Renal cortex interstitium (tissue), 15 donors: ENCODE data around the gene ASZ1. TPM values are rescaled to one million over a fixed set of nuclear protein-coding genes. Genes with fewer than 3 reads are reported as not detected.
"Not testable (repeated sequence)": the region's sequence is repeated elsewhere in the genome, so short reads cannot be mapped to it uniquely, and the experiment has no call there.

Experiments used
- DNase-seq, 11 donors: peaks; one replicate each; pipeline ENCODE4 v3.0.0-alpha.2; 2013; ENCODE audit warnings: low read depth in 9 of 11, low spot score in 4 of 11; ENCODE audit errors: extremely low read depth in 1 of 11
- long read RNA-seq, 16 experiments: transcript quantifications; one replicate each; lab custom pipeline, GENCODE V29; 2026
- polyA plus RNA-seq, 3 donors: library from polyadenylated mRNA; unstranded; fragments of 120-200 nt; gene quantifications; one replicate each; pipeline ENCODE4 v1.2.1, GENCODE V29; 2013; ENCODE audit not compliant: insufficient read length in 3 of 3

ASZ1 gene, protein sequence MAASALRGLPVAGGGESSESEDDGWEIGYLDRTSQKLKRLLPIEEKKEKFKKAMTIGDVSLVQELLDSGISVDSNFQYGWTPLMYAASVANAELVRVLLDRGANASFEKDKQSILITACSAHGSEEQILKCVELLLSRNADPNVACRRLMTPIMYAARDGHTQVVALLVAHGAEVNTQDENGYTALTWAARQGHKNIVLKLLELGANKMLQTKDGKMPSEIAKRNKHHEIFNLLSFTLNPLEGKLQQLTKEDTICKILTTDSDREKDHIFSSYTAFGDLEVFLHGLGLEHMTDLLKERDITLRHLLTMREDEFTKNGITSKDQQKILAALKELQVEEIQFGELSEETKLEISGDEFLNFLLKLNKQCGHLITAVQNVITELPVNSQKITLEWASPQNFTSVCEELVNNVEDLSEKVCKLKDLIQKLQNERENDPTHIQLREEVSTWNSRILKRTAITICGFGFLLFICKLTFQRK
- under 1 TPM in 1 of 3 donors, not detected in 2; 0.06 TPM for polyA plus RNA-seq
- long read RNA-seq, donor 1, result 0 reads
- long read RNA-seq, donor 2, result 0 reads
- long read RNA-seq, donor 3, result 0 reads
- long read RNA-seq, donor 4, result 0 reads
- long read RNA-seq, donor 5, result 0 reads
- long read RNA-seq, donor 6, result 0 reads
- long read RNA-seq, donor 7, result 0 reads
- long read RNA-seq, donor 8, result 0 reads
- long read RNA-seq, donor 9, result 0 reads
- long read RNA-seq, donor 10, result 0 reads
- long read RNA-seq, donor 11, result 0 reads
- long read RNA-seq, donor 12, result 0 reads
- long read RNA-seq, donor 13, result 0 reads
- long read RNA-seq, donor 14, result 0 reads
- long read RNA-seq, donor 15, result 0 reads
- long read RNA-seq, donor 16, result 0 reads

DNA sequence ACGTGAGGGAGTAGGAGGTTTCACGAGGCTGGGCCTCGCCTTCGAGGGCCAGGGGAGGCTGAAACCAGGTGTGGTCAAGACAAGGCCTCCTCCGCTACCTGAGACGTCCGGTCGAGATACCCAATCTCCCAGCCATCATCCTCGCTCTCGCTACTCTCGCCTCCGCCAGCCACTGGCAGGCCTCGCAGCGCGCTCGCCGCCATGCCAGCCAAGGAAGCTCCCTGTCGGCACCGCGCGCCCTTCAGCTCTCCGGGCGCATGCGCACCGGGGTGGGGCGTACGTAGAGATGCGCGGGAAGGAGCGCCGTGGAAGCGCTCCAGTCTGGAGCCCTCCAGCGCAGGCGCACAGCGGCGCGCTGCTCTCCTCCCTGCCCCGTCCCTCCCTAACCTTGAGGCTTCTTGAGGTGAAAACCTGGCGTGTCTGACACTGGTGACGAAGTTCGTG, at the start of gene ASZ1:
Gene ASZ1 (minus strand): TSS at position 236 of the 444 bp plus-strand sequence. CDS start 33 bp downstream, at position 203.
- no peak for DNase-seq

DNA sequence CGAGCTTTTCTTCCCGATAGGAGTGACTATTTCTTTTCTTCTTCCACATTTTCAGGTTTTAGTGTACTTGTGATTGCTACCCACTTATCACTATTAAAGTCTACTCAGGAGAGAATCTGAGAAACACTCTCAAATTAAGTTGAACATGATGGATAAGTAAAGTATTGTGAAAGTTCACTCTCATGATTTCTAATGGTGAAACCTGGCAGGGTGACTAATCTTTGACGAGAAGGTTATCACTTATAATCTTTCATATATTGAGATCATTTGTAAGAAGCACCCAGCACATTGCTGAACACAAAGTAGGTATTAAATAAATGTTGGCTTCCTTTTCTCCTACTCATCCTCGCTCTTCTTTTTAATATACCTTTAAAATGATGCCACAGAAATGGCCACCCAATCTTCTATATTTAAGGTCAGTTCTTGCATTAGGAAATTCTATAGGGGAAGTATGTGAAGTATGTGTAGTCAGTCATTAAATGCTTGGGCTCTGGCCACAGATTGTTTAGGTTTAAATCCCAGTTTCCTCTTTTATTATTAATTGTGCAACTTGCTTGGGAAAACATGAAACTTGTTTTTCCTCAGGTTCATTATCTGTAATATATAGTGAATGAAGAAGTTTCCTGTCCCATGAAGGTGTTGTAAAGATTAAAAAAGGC, 49.4 kb upstream of the ASZ1 start:
- DNase-seq, result no peak

DNA sequence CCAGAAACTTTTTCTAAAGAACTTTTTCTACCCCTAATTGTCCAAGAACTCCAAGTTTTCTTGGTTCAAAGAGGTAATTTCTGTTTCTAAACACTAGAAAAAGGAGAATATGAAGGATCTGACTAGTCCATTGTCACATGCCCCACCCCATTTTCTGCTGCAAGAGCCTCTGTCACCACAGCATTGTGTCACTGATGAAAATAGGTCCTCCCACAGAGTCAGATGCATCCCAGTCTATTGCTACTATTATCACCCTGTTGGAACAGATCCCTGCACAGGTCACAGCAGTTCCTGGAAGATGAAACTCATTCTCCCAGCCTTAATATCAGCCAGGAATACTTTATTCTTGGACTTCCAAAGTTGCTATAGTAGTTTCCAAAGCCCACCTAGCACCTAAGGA, 45.0 kb upstream of the ASZ1 start:
- no peak for DNase-seq

DNA sequence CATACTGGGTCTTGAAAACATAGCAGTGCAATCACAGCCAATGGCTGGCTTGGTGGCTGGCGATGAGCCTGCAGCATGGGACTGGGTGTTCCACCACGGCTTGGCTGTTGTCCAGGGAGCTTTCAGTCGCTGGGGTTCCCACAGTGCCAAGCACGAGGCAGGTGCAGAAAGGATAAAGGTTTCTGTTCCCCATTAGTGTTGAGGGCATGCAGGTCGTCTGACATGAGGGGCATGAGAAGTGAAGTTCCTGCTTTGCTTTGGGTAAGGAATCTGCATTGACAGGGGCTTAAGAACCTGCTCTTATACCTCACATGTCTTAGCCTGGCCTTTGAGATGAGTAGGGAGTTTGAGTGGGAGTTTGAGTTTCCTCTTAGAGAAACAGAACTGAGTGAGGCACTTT, 43.5 kb upstream of the ASZ1 start:
- DNase-seq, result no peak

DNA sequence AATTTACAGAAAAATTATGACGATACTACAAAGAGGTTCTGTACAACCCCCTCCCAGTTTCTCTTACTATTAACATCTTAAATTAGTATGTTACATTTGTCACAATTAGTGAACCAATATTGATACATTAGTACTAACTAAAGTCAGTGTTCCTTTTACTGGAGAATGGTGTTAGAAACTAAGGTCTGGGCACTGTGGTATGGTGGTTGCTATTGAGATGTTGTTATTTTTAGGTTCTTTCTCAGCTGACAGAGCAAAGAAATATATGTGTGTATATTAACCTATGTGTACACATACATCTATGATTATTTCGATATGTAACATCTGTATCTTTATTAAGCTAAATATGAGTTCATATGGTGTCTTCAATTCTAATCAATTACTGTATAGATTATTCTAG, 40.9 kb upstream of the ASZ1 start:
- DNase-seq, result no peak

DNA sequence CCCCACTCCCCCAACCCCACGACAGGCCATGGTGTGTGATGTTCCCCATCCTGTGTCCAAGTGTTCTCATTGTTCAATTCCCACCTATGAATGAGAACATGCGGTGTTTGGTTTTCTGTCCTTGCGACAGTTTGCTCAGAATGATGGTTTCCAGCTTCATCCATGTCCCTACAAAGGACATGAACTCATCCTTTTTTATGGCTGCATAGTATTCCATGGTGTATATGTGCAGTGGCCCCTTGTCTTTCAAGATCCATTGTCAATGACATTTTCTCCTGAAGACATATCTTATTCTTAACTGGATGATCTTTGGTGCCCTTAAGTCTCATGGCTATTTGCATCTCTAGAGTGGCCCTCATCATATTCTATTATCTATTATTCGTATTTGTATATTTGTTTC, 33.5 kb upstream of the ASZ1 start:
- DNase-seq, result not testable (repeated sequence)

DNA sequence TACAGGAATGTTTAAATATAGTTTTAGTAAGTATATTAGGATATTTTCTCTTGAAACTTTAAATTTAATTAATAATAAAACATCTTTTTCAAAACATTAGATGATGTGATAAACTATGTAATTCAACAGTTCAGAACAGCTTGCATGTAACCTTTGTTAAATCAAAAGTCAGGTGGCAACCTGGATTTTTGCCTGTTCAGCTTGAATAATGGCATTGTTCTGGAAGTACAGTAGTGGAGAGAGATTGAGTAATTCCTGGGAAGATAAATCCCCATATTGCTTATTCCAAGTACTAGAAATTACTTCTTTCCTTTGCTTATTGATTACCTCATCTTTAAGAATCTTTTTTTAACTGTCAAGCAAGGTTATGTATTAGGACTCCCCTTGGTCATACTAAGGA, 32.4 kb upstream of the ASZ1 start:
- no peak for DNase-seq

DNA sequence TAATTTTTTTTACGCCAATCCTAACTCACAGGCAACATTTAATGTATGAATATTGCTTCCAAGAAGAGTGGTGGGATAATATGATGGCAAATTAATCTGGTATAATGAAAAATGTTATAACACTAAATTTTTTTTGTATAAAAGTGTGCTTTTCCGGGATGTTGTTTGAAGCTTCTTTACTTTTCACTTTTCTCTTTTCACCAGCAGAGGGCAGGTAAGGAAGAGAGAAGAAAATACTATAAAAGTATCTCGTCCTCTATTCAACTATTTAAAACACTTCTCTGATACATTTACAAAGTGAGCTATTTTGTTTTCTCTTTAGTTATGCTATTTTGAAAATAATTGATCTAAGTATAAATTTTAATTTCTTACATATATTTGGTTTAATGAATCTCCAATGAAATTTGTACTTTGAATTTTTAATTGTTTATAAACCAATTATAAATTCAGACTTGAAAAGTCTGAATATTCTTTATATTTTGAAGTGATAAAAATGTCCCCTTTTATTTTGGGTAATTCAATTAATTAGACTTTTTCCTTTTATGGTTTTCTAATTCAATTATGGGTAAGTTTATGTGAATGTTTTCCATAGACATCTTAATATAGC, 31.8 kb upstream of the ASZ1 start:
- peak in 2 of 11 donors; percentile 9 to 29 for DNase-seq

DNA sequence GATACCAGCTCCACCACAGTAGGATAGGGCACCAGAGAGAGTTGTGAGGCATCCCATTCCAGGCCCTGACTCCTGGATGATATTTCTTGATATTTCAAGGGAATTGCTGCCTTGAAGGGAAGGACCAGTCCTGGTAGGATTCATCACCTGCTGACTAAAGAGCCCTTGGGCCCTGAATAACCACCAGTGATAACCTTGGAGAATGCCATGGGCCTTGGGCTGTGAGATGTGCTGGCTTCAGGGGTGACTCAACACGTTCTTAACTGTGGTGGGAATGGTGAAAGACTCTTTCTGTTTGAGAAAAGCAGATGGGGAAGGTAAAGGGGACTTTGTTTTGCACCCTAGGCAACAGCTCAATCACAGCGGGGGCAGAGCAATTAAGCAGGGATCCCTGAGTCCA, 21.4 kb upstream of the ASZ1 start:
- DNase-seq, result no peak

DNA sequence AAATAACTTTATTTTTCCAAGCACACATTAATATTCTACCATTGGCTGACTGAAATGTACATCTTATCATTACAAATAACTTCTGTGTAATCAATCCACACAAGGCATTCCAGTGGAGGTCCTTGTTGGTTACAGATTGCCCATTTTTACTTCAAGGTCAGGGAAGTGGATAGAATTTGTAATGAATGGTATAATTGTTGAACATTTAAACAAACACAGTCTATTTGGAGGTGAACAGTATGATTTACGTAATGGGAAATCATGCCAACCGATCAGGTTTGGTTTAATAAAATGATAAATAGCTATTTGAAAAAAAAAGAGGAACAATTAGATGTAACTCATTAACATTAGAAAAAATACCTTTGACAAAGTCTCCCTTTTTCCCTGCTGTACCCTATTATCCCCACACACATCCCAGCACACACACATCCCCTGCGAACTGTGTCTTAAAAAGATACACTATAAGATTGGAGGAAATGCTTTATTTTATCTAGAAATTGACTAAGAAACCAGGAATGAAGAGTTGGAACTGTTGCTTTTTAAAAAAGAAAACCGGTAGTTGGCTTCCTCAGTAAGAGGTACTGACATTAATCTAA, 19.0 kb upstream of the ASZ1 start:
- no peak for DNase-seq

DNA sequence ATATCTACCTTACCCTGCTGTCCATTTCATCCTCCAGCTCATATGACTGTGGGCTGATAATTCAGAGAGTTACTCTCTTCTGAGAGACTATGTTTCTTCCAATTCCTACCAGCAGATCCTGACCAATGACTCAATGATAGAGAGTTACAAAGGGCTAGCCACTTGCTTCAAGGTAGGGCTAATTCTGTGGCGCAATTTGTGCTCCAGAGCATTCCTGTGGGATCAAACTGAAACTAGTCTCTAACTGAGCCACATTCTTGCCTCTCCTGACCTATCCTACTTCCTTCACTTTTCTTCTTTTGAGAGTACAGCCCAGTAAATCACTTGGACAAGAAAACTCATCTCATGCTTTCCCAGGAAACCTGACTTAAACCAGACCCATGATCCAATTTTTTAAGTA, 17.9 kb upstream of the ASZ1 start:
- DNase-seq, result no peak

DNA sequence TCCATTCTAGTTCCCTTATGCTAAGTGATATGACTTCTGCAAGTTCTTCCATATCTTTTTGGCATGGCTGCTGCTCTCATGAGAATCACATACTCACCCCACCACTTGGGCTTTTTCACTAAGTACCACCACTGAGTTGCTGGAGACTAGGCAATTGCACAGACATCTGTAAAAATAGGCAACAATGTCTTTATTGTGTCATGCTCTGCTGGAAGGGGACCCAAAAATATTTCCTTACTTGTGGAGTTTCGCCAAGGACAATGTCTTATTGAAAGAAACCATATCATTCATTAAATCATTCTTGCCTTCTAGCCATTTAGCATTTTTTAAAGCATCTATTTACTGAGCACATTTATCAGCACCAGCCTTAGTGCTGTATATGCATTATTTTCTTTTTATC, 17.4 kb upstream of the ASZ1 start:
- DNase-seq, result no peak

DNA sequence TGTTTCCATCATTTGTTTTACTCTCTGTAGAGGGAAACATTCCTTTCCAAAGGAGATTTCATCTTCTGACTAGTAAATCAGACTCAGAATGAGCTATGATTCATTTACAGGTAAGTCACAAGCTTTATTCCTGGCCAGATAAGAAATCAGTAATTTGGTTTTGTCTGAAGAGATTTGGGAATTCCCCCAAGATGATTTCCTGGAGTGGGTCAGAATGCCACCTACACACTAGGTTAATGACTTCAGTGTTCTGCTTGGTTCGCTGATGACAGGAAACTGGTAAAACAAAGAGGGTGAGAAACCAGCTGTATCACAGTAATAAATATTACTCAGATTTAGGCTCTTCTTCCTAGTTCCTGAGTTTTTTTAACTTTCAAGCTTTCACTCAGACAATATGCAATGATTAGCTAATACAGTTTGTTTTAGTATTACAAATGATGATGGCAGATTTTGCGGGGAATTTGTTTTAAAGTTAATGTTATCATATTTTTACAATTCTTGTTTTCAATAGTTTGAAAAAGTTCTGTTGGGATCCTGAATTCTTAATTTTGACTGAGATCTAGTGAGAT, 8.3 kb upstream of the ASZ1 start:
- no peak for DNase-seq

DNA sequence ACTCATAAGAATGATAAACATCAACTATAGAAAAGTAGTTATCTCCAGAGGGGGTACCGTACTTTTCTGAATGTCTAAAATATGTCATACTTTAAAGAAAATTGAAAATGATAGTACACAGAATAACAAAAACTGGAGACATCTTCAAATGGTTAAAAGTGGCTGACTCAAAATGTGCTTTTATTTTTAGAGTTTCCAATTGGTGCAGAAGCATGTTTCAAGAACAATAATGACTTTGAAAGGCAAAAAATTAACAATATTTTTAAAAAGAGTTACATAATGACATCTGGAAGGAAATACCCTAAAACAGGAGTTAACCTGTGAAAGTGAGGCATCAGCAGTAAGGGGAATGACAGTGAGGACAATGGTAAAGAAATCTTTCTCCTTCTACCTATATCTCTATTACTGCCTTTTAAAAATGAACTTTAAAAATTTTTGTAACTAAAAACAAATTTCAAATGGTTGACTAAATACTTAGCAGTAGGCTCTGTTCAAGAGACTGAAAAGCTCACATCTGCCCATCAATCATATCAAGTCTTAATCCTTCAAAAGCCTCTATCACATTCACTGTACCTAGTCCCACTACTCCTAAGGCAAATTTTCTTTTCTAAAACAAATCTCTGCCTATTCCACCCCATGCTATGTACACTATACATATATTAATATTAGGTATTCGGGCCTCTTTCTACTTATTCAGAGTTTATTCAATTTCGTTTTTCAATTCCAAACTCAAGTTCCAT, 3.0 kb downstream of the ASZ1 start:
- DNase-seq, result no peak

DNA sequence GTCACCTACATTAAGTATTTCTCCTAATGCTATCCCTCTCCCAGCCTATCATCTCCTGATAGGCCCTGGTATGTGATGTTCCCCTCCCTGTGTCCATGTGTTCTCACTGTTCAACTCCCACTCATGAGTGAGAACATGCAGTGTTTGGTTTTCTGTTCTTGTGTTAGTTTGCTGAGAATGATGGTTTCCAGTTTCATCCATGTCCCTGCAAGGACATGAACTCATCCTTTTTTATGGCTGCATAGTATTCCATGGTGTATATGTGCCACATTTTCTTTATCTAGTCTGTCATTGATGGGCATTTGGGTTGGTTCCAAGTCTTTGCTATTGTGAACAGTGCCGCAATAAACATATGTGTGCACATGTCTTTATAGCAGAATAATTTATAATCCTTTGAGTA, 12.7 kb downstream of the ASZ1 start:
- not testable (repeated sequence) for DNase-seq

DNA sequence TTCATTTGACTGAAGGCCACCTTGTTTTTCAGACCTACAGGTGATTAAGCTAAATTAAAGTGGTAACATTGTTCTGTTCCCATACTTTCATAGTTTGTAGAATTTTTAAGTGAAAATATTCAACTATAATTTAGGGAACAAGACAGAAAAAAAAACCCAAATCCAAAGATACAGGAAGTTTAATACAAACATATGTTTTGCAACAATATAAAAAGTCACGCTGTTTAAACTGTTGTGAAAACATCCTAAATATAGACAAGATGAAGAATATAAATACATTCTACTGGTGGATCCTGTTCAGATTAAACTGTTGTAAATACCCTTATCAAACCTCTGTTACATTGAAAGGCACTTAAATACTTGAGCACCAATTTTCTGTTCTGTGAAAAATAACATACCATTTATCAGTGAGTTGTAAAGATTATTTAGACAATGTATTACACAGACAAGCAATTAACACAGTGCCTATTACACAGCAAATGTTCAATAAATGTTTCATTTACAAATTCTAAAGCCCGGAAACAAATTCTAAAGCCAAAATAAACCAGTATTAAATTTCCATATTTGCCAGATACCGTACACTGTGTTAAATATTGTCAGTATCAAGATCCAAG, 14.2 kb downstream of the ASZ1 start:
- no peak for DNase-seq

DNA sequence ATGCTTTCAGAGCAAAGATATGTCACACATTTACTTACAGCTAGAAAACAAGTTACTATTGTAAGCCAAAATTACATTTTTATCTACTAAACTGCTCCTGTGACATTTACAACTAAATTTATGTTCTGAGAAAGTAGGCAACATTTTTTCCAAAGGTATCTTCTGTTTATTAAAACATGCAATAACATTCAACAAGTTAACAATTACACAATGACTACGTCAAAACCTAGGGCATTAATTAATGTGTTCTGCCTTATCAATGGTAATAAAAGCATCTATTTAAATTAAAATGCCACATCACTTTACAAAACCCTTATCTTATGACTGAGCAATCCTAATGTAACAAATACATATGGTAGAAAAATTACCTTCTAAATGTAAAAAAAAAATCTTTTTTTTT, 14.9 kb downstream of the ASZ1 start:
- no peak for DNase-seq

DNA sequence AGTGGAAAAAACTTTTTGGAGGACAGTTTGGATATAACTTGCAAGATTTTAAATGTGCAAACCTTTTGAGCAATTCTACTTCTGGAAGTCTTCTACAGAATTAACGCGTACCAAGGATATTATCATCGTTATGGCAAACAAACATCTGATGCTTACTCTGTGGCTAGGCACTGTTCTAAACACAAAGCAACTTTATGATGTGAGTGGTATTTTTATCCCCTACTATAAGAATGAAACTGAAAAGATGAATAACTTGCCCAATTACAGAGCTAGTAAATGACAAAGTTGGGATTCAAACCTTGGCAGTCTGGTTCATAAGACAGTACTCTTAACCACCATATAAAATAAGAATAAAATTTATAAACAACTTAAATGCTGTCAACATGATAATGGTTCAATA, 15.8 kb downstream of the ASZ1 start:
- no peak for DNase-seq
